HCT116 (cell line): ENCODE results near the gene VRK1. TPM values are rescaled to one million over a fixed set of nuclear protein-coding genes. Genes with fewer than 3 reads are reported as not detected.

Source experiments
- ATAC-seq: fragments of 200-7000 bp; cut with Tn5 transposase; 2 replicates; pipeline ENCODE4 v1.9.1; 2020; ENCODE audit warnings: mild to moderate bottlenecking, moderate library complexity
- BruUV-seq: library from RNA; stranded (reverse); fragments of 400-500 nt; replicated peaks from 2 replicates; lab custom pipeline; 2021; lab: Mats Ljungman, UMichigan
- CTCF ChIA-PET: fragments of 300-600 bp; sonication (Branson Sonifier 250); formaldehyde crosslinking; loops from one replicate; lab custom pipeline; 2021; ENCODE audit warnings: antibody characterized with exemption; lab: Charles Lee
- POLR2A ChIA-PET: fragments of 300-600, 350-600 bp; sonication (Branson Sonifier 250); formaldehyde crosslinking; loops from one replicate; lab custom pipeline; 2021; ENCODE audit warnings: antibody characterized with exemption; lab: Charles Lee
- RAD21 ChIA-PET, 2 experiments: fragments of 300-600 bp; sonication (Branson Sonifier 250); formaldehyde crosslinking; loops; one replicate each; lab custom pipeline; 2023; ENCODE audit warnings: low total read pairs in 2 of 2; ENCODE audit not compliant: uncharacterized antibody in 2 of 2, unreplicated experiment in 2 of 2, low non-redundant PET in 1 of 2; lab: Charles Lee
- DNase-seq: peaks from one replicate; pipeline ENCODE4 v3.0.0-alpha.2; 2010; ENCODE audit warnings: low read depth, low spot score
- H2AFZ ChIP-seq: fragments of 200-600 bp; shearing (Covaris generic), sonication (generic); 2 replicates; pipeline ENCODE4 v1.6.1; 2017; ENCODE audit warnings: low read depth, mixed run types, mixed read lengths, antibody characterized with exemption, low read length; ENCODE audit not compliant: poor library complexity, severe bottlenecking
- H3K27ac ChIP-seq: 2 replicates; pipeline ENCODE4 v1.5.1; 2012; ENCODE audit warnings: low read depth, low read length
- H3K27me3 ChIP-seq: fragments of 200-600 bp; sonication (generic); 2 replicates; pipeline ENCODE4 v1.6.1; 2016; ENCODE audit warnings: mixed run types, low read length, mixed read lengths; ENCODE audit not compliant: insufficient read depth
- H3K36me3 ChIP-seq, 2 experiments: fragments of 200-500 bp in 1 of 2; fragments of 200-600 bp in 1 of 2; sonication (Bioruptor generic) in 1 of 2; sonication (generic) in 1 of 2; 2 replicates each; pipeline versions ENCODE4 v1.5.1 to v1.6.1; 2014 to 2016; ENCODE audit warnings: low read length in 2 of 2, inconsistent platforms in 1 of 2, mixed read lengths in 1 of 2, mixed run types in 1 of 2; ENCODE audit not compliant: insufficient read depth in 2 of 2, control insufficient read depth in 1 of 2
- H3K4me1 ChIP-seq, 2 experiments: fragments of 200-600 bp in 1 of 2; sonication (generic) in 1 of 2; 2 replicates each; pipeline versions ENCODE4 v1.5.1 to v1.6.1; 2012 to 2017; ENCODE audit warnings: low read length in 2 of 2, inconsistent platforms in 1 of 2, mild to moderate bottlenecking in 1 of 2, mixed read lengths in 1 of 2, mixed run types in 1 of 2, moderate library complexity in 1 of 2; ENCODE audit not compliant: insufficient read depth in 2 of 2, control insufficient read depth in 1 of 2
- H3K4me2 ChIP-seq: fragments of 200-600 bp; sonication (generic); 2 replicates; pipeline ENCODE4 v1.6.1; 2017; ENCODE audit warnings: mixed run types, low read length, mixed read lengths
- H3K4me3 ChIP-seq, 2 experiments: fragments of 200-600 bp in 1 of 2; sonication (generic) in 1 of 2; replicated peaks in 1 of 2; 2 replicates each; pipeline ENCODE4 v1.5.1; 2011 to 2016; ENCODE audit warnings: low read length in 2 of 2, control low read depth in 1 of 2, low read depth in 1 of 2, mild to moderate bottlenecking in 1 of 2, mixed read lengths in 1 of 2, mixed run types in 1 of 2
- H3K79me2 ChIP-seq: fragments of 200-600 bp; sonication (generic); 2 replicates; pipeline ENCODE4 v1.6.1; 2017; ENCODE audit warnings: mild to moderate bottlenecking, mixed run types, low read length, moderate library complexity, mixed read lengths; ENCODE audit not compliant: insufficient read depth
- H3K9ac ChIP-seq: fragments of 200-600 bp; sonication (generic); 2 replicates; pipeline ENCODE4 v1.6.1; 2016; ENCODE audit warnings: low read length, mixed read lengths
- H3K9me2 ChIP-seq: fragments of 200-600 bp; sonication (generic), shearing (Covaris generic); 2 replicates; pipeline ENCODE4 v1.6.1; 2017; ENCODE audit warnings: mixed run types, mild to moderate bottlenecking, moderate library complexity; ENCODE audit not compliant: insufficient read depth
- H3K9me3 ChIP-seq, 2 experiments: fragments of 200-500 bp in 1 of 2; fragments of 200-600 bp in 1 of 2; sonication (Bioruptor generic) in 1 of 2; sonication (generic) in 1 of 2; 2 replicates each; pipeline ENCODE4 v1.6.1; 2014 to 2017; ENCODE audit warnings: low read length in 2 of 2, mixed read lengths in 2 of 2, inconsistent platforms in 1 of 2, low read depth in 1 of 2, mild to moderate bottlenecking in 1 of 2, mixed run types in 1 of 2, moderate library complexity in 1 of 2; ENCODE audit not compliant: control insufficient read depth in 1 of 2, insufficient read depth in 1 of 2
- H4K20me1 ChIP-seq: fragments of 200-600 bp; sonication (generic), shearing (Covaris generic); 2 replicates; pipeline ENCODE4 v1.6.1; 2017; ENCODE audit warnings: mixed run types, mild to moderate bottlenecking, moderate library complexity; ENCODE audit not compliant: insufficient read depth
- CTCF ChIP-seq, 3 experiments: fragments of 200-600 bp in 1 of 3; sonication (generic) in 1 of 3; IDR thresholded peaks in 2 of 3; conservative IDR thresholded peaks in 1 of 3; 2 replicates each; pipeline ENCODE4 v1.5.1; 2012 to 2017; ENCODE audit warnings: low read depth in 2 of 3, low read length in 2 of 3, antibody characterized with exemption in 1 of 3, borderline replicate concordance in 1 of 3, control low read depth in 1 of 3, mild to moderate bottlenecking in 1 of 3, mixed read lengths in 1 of 3, mixed run types in 1 of 3, moderate library complexity in 1 of 3; ENCODE audit not compliant: insufficient read depth in 1 of 3
- EZH2 ChIP-seq: fragments of 200-600 bp; sonication (generic); IDR thresholded peaks from 2 replicates; pipeline ENCODE4 v1.6.1; 2017; ENCODE audit warnings: antibody characterized with exemption, mixed run types
- EZH2phosphoT487 ChIP-seq: fragments of 200-600 bp; IDR thresholded peaks from 2 replicates; pipeline ENCODE4 v1.6.1; 2018; ENCODE audit warnings: antibody characterized with exemption, borderline replicate concordance
- FOSL1 ChIP-seq: IDR thresholded peaks from 2 replicates; pipeline ENCODE4 v1.6.1; 2012; ENCODE audit warnings: low read depth
- JUND ChIP-seq: IDR thresholded peaks from 2 replicates; pipeline ENCODE4 v1.6.1; 2012
- MAX ChIP-seq: IDR thresholded peaks from 2 replicates; pipeline ENCODE4 v1.6.1; 2012
- POLR2A ChIP-seq: IDR thresholded peaks from 2 replicates; pipeline ENCODE4 v1.7.0; 2011; ENCODE audit warnings: borderline replicate concordance; ENCODE audit not compliant: insufficient read depth, insufficient read length; ENCODE audit errors: extremely low read depth
- RAD21 ChIP-seq: IDR thresholded peaks from 2 replicates; pipeline ENCODE4 v1.6.1; 2012; ENCODE audit warnings: low read depth, mild to moderate bottlenecking
- REST ChIP-seq: IDR thresholded peaks from 2 replicates; pipeline ENCODE4 v1.6.1; 2012; ENCODE audit warnings: low read depth
- SP1 ChIP-seq: IDR thresholded peaks from 2 replicates; pipeline ENCODE4 v1.6.1; 2012; ENCODE audit warnings: low read depth
- TCF7L2 ChIP-seq: IDR thresholded peaks from 2 replicates; pipeline ENCODE4 v1.7.0; 2011; ENCODE audit warnings: borderline replicate concordance, inconsistent platforms; ENCODE audit not compliant: insufficient read depth, insufficient read length; ENCODE audit errors: extremely low read depth
- ZBTB33 ChIP-seq: IDR thresholded peaks from 2 replicates; pipeline ENCODE4 v1.6.1; 2011; ENCODE audit warnings: mild to moderate bottlenecking, low read length, moderate library complexity; ENCODE audit not compliant: insufficient replicate concordance; ENCODE audit errors: extremely low read depth
- ZFX ChIP-seq: fragments of 450-650 bp; IDR thresholded peaks from 2 replicates; pipeline ENCODE4 v1.6.1; 2017
- ZNF274 ChIP-seq: fragments of 200-500 bp; sonication (Bioruptor generic); IDR thresholded peaks from 2 replicates; pipeline ENCODE4 v1.6.1; 2014; ENCODE audit warnings: mild to moderate bottlenecking, low read depth, low read length, inconsistent platforms
- intact Hi-C: fragments of 100-400 bp; cut with micrococcal nuclease; formaldehyde crosslinking; loops from 2 replicates; pipeline ENCODE4 v1.10.0; 2022
- total RNA-seq: library from RNA; stranded (reverse); gene quantifications from one replicate; pipeline ENCODE4 v1.2.1, GENCODE V29; 2021; ENCODE audit not compliant: unreplicated experiment

The VRK1 gene
- total RNA-seq, 1 experiment from 2014 or later = 51.4 TPM

GRCh38 chr14:96922986-96923385, 125.8 kb downstream of the VRK1 start:
- CTCF ChIA-PET = no interaction called here
- Histone ChIP-seq H3K4me2 (no peak overlapping the region), H3K79me2 (no peaks in the 10 kb centered on the region), H2AFZ (no peak overlapping the region), H3K36me3 (no peaks in the 10 kb centered on the region), H3K27ac (no peak overlapping the region), H3K27me3 (no peaks in the 10 kb centered on the region), H4K20me1 (no peaks in the 10 kb centered on the region), H3K9me2 (no peaks in the 10 kb centered on the region), H3K9me3 (no peaks in the 10 kb centered on the region), H3K4me1 (no peaks in the 10 kb centered on the region), H3K9ac (no peak overlapping the region), H3K4me3 (no peak overlapping the region)
- DNase-seq (no peak), ATAC-seq (no peak)
- RAD21 ChIA-PET = no interaction called here
- POLR2A ChIA-PET = no interaction called here
- BruUV-seq = no TSS peak
- intact Hi-C loops = no loop called here
- TF ChIP-seq ZFX (no peak), ZNF274 (no peak), REST (no peak)

GRCh38 chr14:96925422-96925821, 128.2 kb downstream of the VRK1 start:
- POLR2A ChIA-PET = no interaction called here
- Histone ChIP-seq H3K27me3 (no peaks in the 10 kb centered on the region), H3K9me3 (no peaks in the 10 kb centered on the region), H3K9me2 (peaks cover 2% of the 10 kb centered on the region; the same call in 1 of the 2 replicates), H3K36me3 (no peaks in the 10 kb centered on the region), H3K4me2 (no peak overlapping the region), H3K79me2 (no peaks in the 10 kb centered on the region), H3K4me3 (no peak overlapping the region), H3K9ac (no peak overlapping the region), H2AFZ (no peak overlapping the region), H3K27ac (no peak overlapping the region), H3K4me1 (no peaks in the 10 kb centered on the region), H4K20me1 (no peaks in the 10 kb centered on the region)
- RAD21 ChIA-PET = no interaction called here
- no TSS peak for BruUV-seq
- CTCF ChIA-PET = no interaction called here
- intact Hi-C loops = no loop called here
- ATAC-seq = no peak
- DNase-seq = no peak
- TF ChIP-seq ZFX (no peak), POLR2A (no peak), ZBTB33 (no peak), EZH2 (no peak), CTCF (IDR thresholded peaks at IDR 0.05 in 2 of 3, conservative IDR thresholded peaks at IDR 0.05 in 1 of 3; ENCODE audit: borderline replicate concordance in 1 of 3, insufficient read depth in 1 of 3, low read depth in 2 of 3, low read length in 2 of 3) (no peak), FOSL1 (no peak), RAD21 (no peak), TCF7L2 (no peak), JUND (no peak), MAX (no peak), EZH2phosphoT487 (no peak), SP1 (no peak)
